Spleen (tissue), 7 donors: ENCODE results near the gene FBXO10.

Experiments
- POLR2A ChIP-seq, 3 donors: fragments of 450-650 bp; IDR thresholded peaks; one replicate each; pipeline ENCODE4 v1.5.1; 2017; ENCODE audit warnings: antibody characterized with exemption in 3 of 3, mild to moderate bottlenecking in 1 of 3
- POLR2AphosphoS5 ChIP-seq, 3 donors: sonication (generic); formaldehyde crosslinking; IDR thresholded peaks; one replicate each; pipeline ENCODE4 v1.5.1; 2017; ENCODE audit warnings: antibody characterized with exemption in 3 of 3
- TF ChIP-seq, protein P1 (sequence below), 11 experiments: fragments of 200-600 bp in 7 of 11; fragments of 450-650 bp in 4 of 11; sonication (generic) in 4 of 11; IDR thresholded peaks in 8 of 11; conservative IDR thresholded peaks in 3 of 11; 1 replicate in 7 of 11; 2 replicates in 4 of 11; pipeline versions ENCODE4 v1.4.0 to v1.8.0; 2016 to 2021; ENCODE audit warnings: antibody characterized with exemption in 11 of 11, inconsistent platforms in 4 of 11, mild to moderate bottlenecking in 1 of 11
- donor health status: DM: no; HTN: no; CAD: no; lungs with moderate emphysema.
- donor health status: DM: no; HTN: no; CAD: no.
- donor health status: DM: no; HTN: no; CAD: no.

DNA sequence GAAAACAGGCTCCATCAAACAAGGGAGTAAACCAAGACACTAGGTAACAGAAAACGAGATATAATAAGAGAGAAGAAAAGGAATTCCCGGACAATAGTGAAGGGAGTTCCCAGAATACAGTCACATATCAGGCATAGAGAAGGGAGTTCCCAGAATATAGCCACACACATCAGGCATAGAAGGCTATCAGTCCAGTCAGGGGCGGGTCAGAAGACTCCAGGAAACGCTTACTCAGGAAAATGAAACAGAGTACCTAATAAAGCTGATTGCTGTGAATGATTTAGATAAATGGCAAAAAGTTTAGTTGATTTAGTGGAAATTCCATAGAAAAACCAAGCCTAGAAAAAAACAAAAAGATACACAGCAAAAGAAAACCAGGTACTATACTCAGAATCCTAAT lies 11.3 kb upstream of the FBXO10 start:
- TF ChIP-seq, protein P1, sequence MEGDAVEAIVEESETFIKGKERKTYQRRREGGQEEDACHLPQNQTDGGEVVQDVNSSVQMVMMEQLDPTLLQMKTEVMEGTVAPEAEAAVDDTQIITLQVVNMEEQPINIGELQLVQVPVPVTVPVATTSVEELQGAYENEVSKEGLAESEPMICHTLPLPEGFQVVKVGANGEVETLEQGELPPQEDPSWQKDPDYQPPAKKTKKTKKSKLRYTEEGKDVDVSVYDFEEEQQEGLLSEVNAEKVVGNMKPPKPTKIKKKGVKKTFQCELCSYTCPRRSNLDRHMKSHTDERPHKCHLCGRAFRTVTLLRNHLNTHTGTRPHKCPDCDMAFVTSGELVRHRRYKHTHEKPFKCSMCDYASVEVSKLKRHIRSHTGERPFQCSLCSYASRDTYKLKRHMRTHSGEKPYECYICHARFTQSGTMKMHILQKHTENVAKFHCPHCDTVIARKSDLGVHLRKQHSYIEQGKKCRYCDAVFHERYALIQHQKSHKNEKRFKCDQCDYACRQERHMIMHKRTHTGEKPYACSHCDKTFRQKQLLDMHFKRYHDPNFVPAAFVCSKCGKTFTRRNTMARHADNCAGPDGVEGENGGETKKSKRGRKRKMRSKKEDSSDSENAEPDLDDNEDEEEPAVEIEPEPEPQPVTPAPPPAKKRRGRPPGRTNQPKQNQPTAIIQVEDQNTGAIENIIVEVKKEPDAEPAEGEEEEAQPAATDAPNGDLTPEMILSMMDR (IDR thresholded peaks at IDR 0.05 in 8 of 11, conservative IDR thresholded peaks at IDR 0.05 in 3 of 11) = no peak
- TF ChIP-seq POLR2AphosphoS5 (IDR thresholded peaks at IDR 0.05) (no peak), POLR2A (IDR thresholded peaks at IDR 0.05) (no peak)
